HEK293 (cell line): ENCODE data around the gene MFAP1.
A peak's percentile ranks its signal among the peaks of the same experiment; 100 is the strongest.

Source experiments
- CTCF ChIA-PET: fragments of 350-600 bp; formaldehyde crosslinking; extraction: SDS; loops from one replicate; lab custom pipeline; 2021; ENCODE audit warnings: antibody characterized with exemption; lab: Yijun Ruan, JAX
- POLR2A ChIA-PET: fragments of 300-600 bp; formaldehyde crosslinking; extraction: SDS; loops from one replicate; lab custom pipeline; 2020; ENCODE audit warnings: antibody characterized with exemption, inconsistent platforms; lab: Yijun Ruan, JAX
- H3K27ac ChIP-seq: fragments of 200-500 bp; sonication (Bioruptor generic); 2 replicates; pipeline ENCODE4 v1.5.1; 2014; ENCODE audit warnings: low read depth, low read length, control low read depth, inconsistent platforms; ENCODE audit errors: extremely low read depth
- H3K36me3 ChIP-seq, 2 experiments: fragments of 200-500 bp in 1 of 2; sonication (Bioruptor generic) in 1 of 2; 1 replicate in 1 of 2; 2 replicates in 1 of 2; pipeline ENCODE4 v1.5.1; 2014 to 2017; ENCODE audit warnings: inconsistent platforms in 2 of 2, low read length in 2 of 2; ENCODE audit not compliant: control insufficient read depth in 2 of 2, insufficient read depth in 1 of 2
- H3K4me1 ChIP-seq: fragments of 200-500 bp; sonication (Bioruptor generic); 2 replicates; pipeline ENCODE4 v1.5.1; 2014; ENCODE audit warnings: mild to moderate bottlenecking, low read length, inconsistent platforms; ENCODE audit not compliant: control insufficient read depth, insufficient read depth
- H3K4me3 ChIP-seq: 2 replicates; pipeline ENCODE4 v1.5.1; 2011; ENCODE audit warnings: low read depth, mild to moderate bottlenecking, control low read depth, low read length, moderate library complexity
- H3K9me3 ChIP-seq: fragments of 200-500 bp; sonication (Bioruptor generic); 2 replicates; pipeline ENCODE4 v1.5.1; 2014; ENCODE audit warnings: low read depth, low read length, inconsistent platforms; ENCODE audit not compliant: control insufficient read depth, insufficient read depth
- GLI2 ChIP-seq: fragments of 450-650 bp; formaldehyde crosslinking; IDR thresholded peaks from 2 replicates; pipeline ENCODE4; 2017; ENCODE audit warnings: missing biosample characterization, missing genetic modification characterization, low read depth, borderline replicate concordance
- GLIS1 ChIP-seq: fragments of 450-650 bp; formaldehyde crosslinking; IDR thresholded peaks from 2 replicates; pipeline ENCODE4 v1.5.1; 2016; ENCODE audit warnings: missing biosample characterization, missing genetic modification characterization
- MEIS1 ChIP-seq: sonication (generic); formaldehyde crosslinking; IDR thresholded peaks from 2 replicates; pipeline ENCODE4 v1.8.1; 2022; ENCODE audit warnings: missing genetic modification reagents, mild to moderate bottlenecking, borderline replicate concordance
- OSR2 ChIP-seq: fragments of 450-650 bp; formaldehyde crosslinking; IDR thresholded peaks from 2 replicates; pipeline ENCODE4 v1.5.1; 2016; ENCODE audit warnings: missing biosample characterization, missing genetic modification characterization
- PATZ1 ChIP-seq: fragments of 450-650 bp; formaldehyde crosslinking; IDR thresholded peaks from 2 replicates; pipeline ENCODE4 v1.5.1; 2016; ENCODE audit warnings: missing biosample characterization, missing genetic modification characterization
- RBAK ChIP-seq: fragments of 450-650 bp; formaldehyde crosslinking; IDR thresholded peaks from 2 replicates; pipeline ENCODE4 v1.5.1; 2016; ENCODE audit warnings: missing biosample characterization, missing genetic modification characterization
- ZBTB11 ChIP-seq: fragments of 450-650 bp; formaldehyde crosslinking; conservative IDR thresholded peaks from 2 replicates; pipeline ENCODE4 v1.5.1; 2016; ENCODE audit warnings: low read depth, missing biosample characterization, missing genetic modification characterization
- ZNF112 ChIP-seq: fragments of 450-650 bp; formaldehyde crosslinking; IDR thresholded peaks from 2 replicates; pipeline ENCODE4 v1.5.0; 2017; ENCODE audit warnings: missing biosample characterization, missing genetic modification characterization
- ZNF114 ChIP-seq: fragments of 450-650 bp; formaldehyde crosslinking; IDR thresholded peaks from 2 replicates; pipeline ENCODE4 v1.5.0; 2017; ENCODE audit warnings: missing biosample characterization, missing genetic modification characterization
- ZNF146 ChIP-seq: fragments of 450-650 bp; formaldehyde crosslinking; IDR thresholded peaks from 2 replicates; pipeline ENCODE4 v1.5.1; 2016; ENCODE audit warnings: missing biosample characterization, missing genetic modification characterization
- ZNF174 ChIP-seq: fragments of 450-650 bp; formaldehyde crosslinking; IDR thresholded peaks from 2 replicates; pipeline ENCODE4 v1.5.0; 2017; ENCODE audit warnings: missing biosample characterization, mild to moderate bottlenecking, missing genetic modification characterization
- ZNF175 ChIP-seq: fragments of 450-650 bp; formaldehyde crosslinking; IDR thresholded peaks from 2 replicates; pipeline ENCODE4 v1.5.1; 2016; ENCODE audit warnings: missing biosample characterization, missing genetic modification characterization
- ZNF354C ChIP-seq: fragments of 450-650 bp; formaldehyde crosslinking; IDR thresholded peaks from 2 replicates; pipeline ENCODE4 v1.5.1; 2016; ENCODE audit warnings: missing biosample characterization, missing genetic modification characterization, low read depth, borderline replicate concordance
- ZNF433 ChIP-seq: fragments of 450-650 bp; formaldehyde crosslinking; IDR thresholded peaks from 2 replicates; pipeline ENCODE4 v1.5.1; 2016; ENCODE audit warnings: missing biosample characterization, missing genetic modification characterization, low read depth
- ZNF560 ChIP-seq: fragments of 450-650 bp; formaldehyde crosslinking; IDR thresholded peaks from 2 replicates; pipeline ENCODE4 v1.5.1; 2017; ENCODE audit warnings: missing biosample characterization, missing genetic modification characterization, borderline replicate concordance
- ZNF571 ChIP-seq: fragments of 450-650 bp; formaldehyde crosslinking; IDR thresholded peaks from 2 replicates; pipeline ENCODE4 v1.5.0; 2017; ENCODE audit warnings: missing biosample characterization, missing genetic modification characterization
- ZNF580 ChIP-seq: fragments of 450-650 bp; formaldehyde crosslinking; IDR thresholded peaks from 2 replicates; pipeline ENCODE4 v1.5.1; 2016; ENCODE audit warnings: missing biosample characterization, missing genetic modification characterization
- ZNF639 ChIP-seq: fragments of 450-650 bp; formaldehyde crosslinking; IDR thresholded peaks from 2 replicates; pipeline ENCODE4 v1.5.1; 2016; ENCODE audit warnings: missing biosample characterization, missing genetic modification characterization
- ZNF660 ChIP-seq: fragments of 450-650 bp; IDR thresholded peaks from 2 replicates; pipeline ENCODE4 v1.5.1; 2018; ENCODE audit warnings: missing biosample characterization, mild to moderate bottlenecking, missing genetic modification characterization
- ZNF670 ChIP-seq: fragments of 450-650 bp; formaldehyde crosslinking; IDR thresholded peaks from 2 replicates; pipeline ENCODE4 v1.5.1; 2016; ENCODE audit warnings: missing biosample characterization, missing genetic modification characterization, low read depth
- ZNF677 ChIP-seq: fragments of 450-650 bp; IDR thresholded peaks from 2 replicates; pipeline ENCODE4 v1.5.0; 2018; ENCODE audit warnings: missing biosample characterization, mild to moderate bottlenecking, missing genetic modification characterization, moderate library complexity
- ZNF785 ChIP-seq: fragments of 450-650 bp; formaldehyde crosslinking; IDR thresholded peaks from 2 replicates; pipeline ENCODE4 v1.5.1; 2016; ENCODE audit warnings: missing biosample characterization, missing genetic modification characterization

Gene MFAP1

GRCh38 chr15:43852607-43853006, 28.1 kb upstream of the MFAP1 start:
- Histone ChIP-seq H3K36me3 (peaks cover 36 to 75% of the 10 kb centered on the region in 2 experiments), H3K4me3 (no peak overlapping the region), H3K9me3 (no peaks in the 10 kb centered on the region), H3K4me1 (no peaks in the 10 kb centered on the region), H3K27ac (no peak overlapping the region)
- ChIA-PET POLR2A (no interaction called here), CTCF (no interaction called here)
- no peak for TF ChIP-seq ZNF112 (tag by site-specific recombination)
- peak; percentile 57; the same call in 1 of the 2 replicates for TF ChIP-seq ZNF146 (tag by site-specific recombination)

GRCh38 chr15:43851251-43851650, 26.8 kb upstream of the MFAP1 start:
- ChIA-PET POLR2A (no interaction called here), CTCF (interaction anchor here (1.3 kb wide), 1 partner anchor 30 kb away, joined by 5 read pairs; no protein-coding TSS in a partner anchor)
- peaks cover 37 to 67% of the 10 kb centered on the region in 2 experiments for H3K36me3 ChIP-seq
- no peak overlapping the region for H3K4me3 ChIP-seq
- no peak for TF ChIP-seq ZNF677 (tag by site-specific recombination)
- TF ChIP-seq ZNF639: no peak
- TF ChIP-seq MEIS1: no peak
- TF ChIP-seq ZNF560: no peak
- TF ChIP-seq RBAK (tag by site-specific recombination): no peak
- TF ChIP-seq ZNF175 (tag by site-specific recombination): no peak
- TF ChIP-seq ZNF571 (tag by site-specific recombination): no peak
- TF ChIP-seq ZNF354C (tag by site-specific recombination): no peak
- TF ChIP-seq OSR2 (tag by site-specific recombination): no peak
- TF ChIP-seq GLIS1 (tag by site-specific recombination): no peak
- TF ChIP-seq ZNF660 (tag by site-specific recombination): no peak
- TF ChIP-seq ZNF785 (tag by site-specific recombination): no peak
- no peak for TF ChIP-seq ZNF580 (tag by site-specific recombination)
- H3K27ac ChIP-seq: no peak overlapping the region
- no peaks in the 10 kb centered on the region for H3K9me3 ChIP-seq
- no peaks in the 10 kb centered on the region for H3K4me1 ChIP-seq

- H3K27ac ChIP-seq: no peak overlapping the region
- H3K4me3 ChIP-seq: no peak overlapping the region
- CTCF ChIA-PET: no interaction called here
- POLR2A ChIA-PET: interaction anchor here (1.1 kb wide), 1 partner anchor 21 kb away, joined by 3 read pairs; the partner anchor contains the start of gene MFAP1
- peaks cover 34 to 56% of the 10 kb centered on the region in 2 experiments for H3K36me3 ChIP-seq
- H3K9me3 ChIP-seq: no peaks in the 10 kb centered on the region
- TF ChIP-seq ZNF114 (tag by site-specific recombination): no peak
- no peak for TF ChIP-seq PATZ1 (tag by site-specific recombination)
- TF ChIP-seq ZNF670 (tag by site-specific recombination): no peak
- TF ChIP-seq ZNF639: no peak
- TF ChIP-seq GLI2: no peak
- no peak for TF ChIP-seq ZNF433 (tag by site-specific recombination)
- no peak for TF ChIP-seq ZBTB11 (tag by site-specific recombination)
- no peak for TF ChIP-seq ZNF174
- H3K4me1 ChIP-seq: no peaks in the 10 kb centered on the region
These were observed 20.9 kb upstream of the MFAP1 start for GRCh38 chr15:43845421-43845820.
